Muscle layer of colon (tissue), 2 donors: ENCODE measurements around the gene SLC18A3.

Source experiments
- H3K27ac ChIP-seq: one replicate; pipeline ENCODE4 v1.7.0; 2013; ENCODE audit warnings: low read depth, mild to moderate bottlenecking, low read length, moderate library complexity
- H3K27me3 ChIP-seq, 2 donors: one replicate each; pipeline ENCODE4 v1.7.0; 2013; ENCODE audit warnings: low read length in 2 of 2, mild to moderate bottlenecking in 2 of 2; ENCODE audit not compliant: insufficient read depth in 2 of 2, control insufficient read depth in 1 of 2
- H3K36me3 ChIP-seq: one replicate; pipeline ENCODE4 v1.7.0; 2013; ENCODE audit warnings: mild to moderate bottlenecking, low read length; ENCODE audit not compliant: insufficient read depth
- H3K4me1 ChIP-seq: one replicate; pipeline ENCODE4 v1.7.0; 2013; ENCODE audit warnings: mild to moderate bottlenecking, low read length; ENCODE audit not compliant: insufficient read depth
- H3K4me3 ChIP-seq, 2 donors: one replicate each; pipeline ENCODE4 v1.7.0; 2013; ENCODE audit warnings: low read length in 2 of 2, low read depth in 1 of 2, mild to moderate bottlenecking in 1 of 2, moderate library complexity in 1 of 2
- H3K9ac ChIP-seq: one replicate; pipeline ENCODE4 v1.7.0; 2013; ENCODE audit warnings: low read length
- H3K9me3 ChIP-seq: one replicate; pipeline ENCODE4 v1.7.0; 2013; ENCODE audit warnings: mild to moderate bottlenecking, low read length
- donor health status: abdominal sarcoma.
- donor health status: Adenocarcinoma of cecum.

The SLC18A3 gene

DNA sequence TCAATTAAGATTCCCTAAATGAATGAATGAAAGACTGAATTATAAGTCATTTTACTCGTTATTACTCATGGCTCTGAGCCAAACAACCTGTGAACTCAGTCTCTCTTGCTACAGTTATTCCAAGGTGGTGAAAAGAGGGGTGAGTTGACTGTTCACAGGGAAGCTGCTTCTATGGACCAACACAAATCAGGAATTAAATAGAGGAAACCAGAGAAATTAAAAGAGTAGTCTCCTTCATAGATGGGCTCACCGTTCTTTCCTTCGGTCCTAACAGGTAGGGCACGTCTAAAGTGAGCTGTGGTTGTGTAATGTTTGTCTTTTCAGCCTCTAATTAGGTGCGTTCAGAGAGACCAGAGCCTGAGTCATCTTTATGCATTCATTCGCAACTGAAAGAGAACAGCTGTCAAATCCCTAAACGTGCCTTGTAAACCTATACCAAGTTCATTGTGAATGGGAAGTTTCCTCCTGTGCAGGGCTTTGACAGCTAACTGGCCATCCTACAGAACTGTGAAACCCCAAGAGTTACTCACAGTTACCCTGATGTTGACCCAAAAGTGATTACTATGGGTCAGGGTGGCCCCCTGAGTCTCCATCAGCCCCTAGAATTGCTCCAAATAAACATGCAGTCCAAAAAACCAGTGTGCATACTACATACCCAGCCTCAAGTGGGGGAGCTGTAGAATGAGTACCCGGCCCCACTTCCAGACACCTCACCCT lies 51.2 kb downstream of the SLC18A3 start:
- Histone ChIP-seq H3K9me3 (no peaks in the 10 kb centered on the region), H3K36me3 (no peaks in the 10 kb centered on the region), H3K4me3 (no peak overlapping the region), H3K27ac (no peak overlapping the region), H3K27me3 (no peaks in the 10 kb centered on the region), H3K9ac (no peak overlapping the region), H3K4me1 (no peaks in the 10 kb centered on the region)
